ENCODE measurements around the gene NELFA.
"Not testable (repeated sequence)": the region's sequence is repeated elsewhere in the genome, so short reads cannot be mapped to it uniquely, and the experiment has no call there.

NELFA gene

GRCh38 chr4:2040391-2041238 is 31.8 kb upstream of the NELFA start:
- no peak for DNase-seq (ENCODE audit: low read depth in 2 of 2)

GRCh38 chr4:2036866-2037265 is 28.1 kb upstream of the NELFA start:
- DNase-seq (ENCODE audit: low read depth in 2 of 2) = no peak

- no peak for DNase-seq (ENCODE audit: low read depth in 2 of 2)
Measured at GRCh38 chr4:2036327-2036726, 27.6 kb upstream of the NELFA start.

DNA sequence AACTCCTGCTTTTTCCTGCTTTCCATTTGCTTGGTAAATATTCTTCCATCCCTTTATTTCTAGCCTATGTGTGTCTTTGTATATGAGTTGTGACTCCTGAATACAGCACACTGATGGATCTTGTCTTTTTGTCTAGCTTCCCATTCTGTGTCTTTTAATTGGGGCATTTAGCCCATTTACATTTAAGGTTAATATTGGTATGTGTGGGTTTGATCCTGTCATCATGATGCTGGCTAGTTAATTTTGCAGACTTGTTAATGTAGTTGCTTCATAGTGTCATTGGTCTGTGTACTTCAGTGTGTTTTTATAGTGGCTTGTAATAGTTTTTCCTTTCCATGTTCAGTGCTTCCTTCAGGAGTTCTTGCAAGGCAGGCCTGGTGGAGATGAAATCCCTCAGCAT is 22.4 kb upstream of the NELFA start:
- DNase-seq (ENCODE audit: low read depth in 2 of 2) = not testable (repeated sequence)

DNA sequence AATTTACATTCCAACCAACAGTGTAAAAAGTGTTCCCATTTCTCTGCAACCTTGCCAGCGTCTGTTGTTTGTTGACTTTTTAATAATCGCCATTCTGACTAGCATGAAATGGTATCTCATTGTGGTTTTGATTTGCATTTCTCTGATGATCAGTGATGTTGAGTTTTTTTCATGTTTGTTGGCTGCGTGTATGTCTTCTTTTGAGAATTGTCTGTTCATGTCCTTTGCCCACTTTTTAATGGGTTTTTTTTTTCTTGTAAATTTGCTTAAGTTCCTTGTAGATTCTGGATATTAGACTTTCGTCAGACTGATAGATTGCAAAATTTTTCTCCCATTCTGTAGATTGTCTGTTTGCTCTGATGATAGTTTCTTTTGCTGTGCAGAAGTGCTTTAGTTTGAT is 18.3 kb upstream of the NELFA start:
- not testable (repeated sequence) for DNase-seq (ENCODE audit: low read depth in 2 of 2)

DNA sequence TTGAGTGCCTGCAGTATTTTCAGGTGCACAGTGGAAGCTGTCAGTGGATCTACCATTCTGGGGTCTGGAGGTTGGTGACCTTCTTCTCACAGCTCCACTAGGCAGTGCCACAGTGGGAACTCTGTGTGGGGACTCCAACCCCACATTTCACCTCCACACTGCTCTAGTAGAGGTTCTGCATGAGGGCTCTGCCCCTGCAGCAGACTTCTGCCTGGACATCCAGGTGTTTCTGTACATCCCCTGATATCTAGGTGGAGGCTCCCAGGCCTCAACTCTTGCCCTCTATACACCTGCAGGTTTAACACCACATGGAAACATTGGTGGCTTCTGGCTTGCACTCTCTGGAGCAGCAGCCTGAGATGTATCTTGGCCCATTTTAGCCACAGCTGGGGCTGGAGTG is 17.0 kb upstream of the NELFA start:
- DNase-seq (ENCODE audit: low read depth in 2 of 2) = no peak

DNA sequence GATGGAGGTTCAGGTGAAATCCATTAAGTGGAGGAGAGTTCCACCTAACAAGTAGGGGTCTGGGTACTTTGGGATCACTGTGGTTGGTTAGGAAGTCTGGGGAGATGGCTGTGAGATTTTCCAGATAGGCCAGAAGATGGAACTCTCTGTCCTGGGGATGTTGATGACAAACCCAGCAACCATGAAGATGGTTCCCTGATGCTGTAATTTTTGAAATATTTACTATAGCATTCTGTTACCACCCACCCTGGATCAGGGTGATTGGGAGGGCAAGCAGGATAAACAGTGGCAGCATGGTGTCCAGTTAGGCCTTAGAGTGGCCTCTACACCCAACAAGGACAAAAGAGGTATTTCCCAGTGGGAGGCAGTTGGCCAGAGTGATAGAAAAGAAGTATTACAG is 15.9 kb upstream of the NELFA start:
- DNase-seq (ENCODE audit: low read depth in 2 of 2) = no peak

GRCh38 chr4:2021358-2022018 is 12.7 kb upstream of the NELFA start:
- not testable (repeated sequence) for DNase-seq (ENCODE audit: low read depth in 2 of 2)

DNA sequence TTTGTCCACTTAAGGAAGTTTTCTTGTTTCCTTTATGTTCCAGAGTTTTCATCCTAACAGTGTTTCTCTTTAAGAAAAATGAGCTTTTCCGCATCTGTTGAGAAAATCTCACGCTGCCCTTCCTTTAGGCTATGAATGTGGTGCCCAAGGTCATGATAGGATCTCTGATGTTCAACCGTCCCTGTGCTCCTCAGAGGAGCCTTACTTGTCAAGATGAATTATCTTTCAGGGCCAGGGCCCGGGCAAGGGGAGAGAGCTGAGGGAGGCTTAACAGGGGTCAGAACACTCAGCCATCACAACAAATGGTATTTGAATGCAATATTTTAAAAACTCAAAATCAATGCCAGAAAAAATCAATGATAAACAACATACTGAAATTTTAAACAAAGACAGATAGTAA is 6.2 kb upstream of the NELFA start:
- no peak for DNase-seq (ENCODE audit: low read depth in 2 of 2)

GRCh38 chr4:2011583-2011982 is 2.8 kb upstream of the NELFA start:
- DNase-seq (ENCODE audit: low read depth in 2 of 2) = no peak

DNA sequence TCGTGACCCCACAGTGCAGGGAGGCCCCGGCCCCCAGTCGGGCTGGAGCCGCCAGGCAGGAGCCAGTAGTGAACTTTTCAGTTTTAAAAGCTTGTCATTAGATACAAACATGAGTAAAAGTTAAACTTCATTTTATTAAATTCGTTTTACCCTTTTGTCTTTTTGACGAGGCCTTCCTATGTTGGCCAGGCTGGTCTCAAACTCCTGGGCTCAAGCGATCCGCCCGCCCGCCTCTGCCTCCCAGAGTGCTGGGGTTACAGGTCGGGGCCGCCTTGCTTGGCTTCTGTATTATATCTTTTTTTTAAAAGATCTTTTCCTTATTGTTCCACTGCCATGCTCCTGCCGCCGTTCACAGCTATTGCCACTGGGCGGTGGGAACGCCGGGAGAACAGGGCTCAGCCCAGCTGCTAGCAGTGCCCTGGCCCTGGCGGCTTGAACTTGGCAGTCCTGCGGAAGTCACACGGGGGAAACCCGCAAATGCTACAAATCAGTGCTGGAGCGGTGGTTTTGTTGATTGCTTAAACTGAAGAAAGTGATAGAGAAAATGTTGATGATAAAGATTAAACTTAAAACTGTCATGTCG is 968 bp upstream of the NELFA start:
- DNase-seq (ENCODE audit: low read depth in 2 of 2) = peak; percentile 24 to 27

GRCh38 chr4:2008671-2008920 is 178 bp downstream of the NELFA start:
- DNase-seq (ENCODE audit: low read depth in 2 of 2) = no peak

DNA sequence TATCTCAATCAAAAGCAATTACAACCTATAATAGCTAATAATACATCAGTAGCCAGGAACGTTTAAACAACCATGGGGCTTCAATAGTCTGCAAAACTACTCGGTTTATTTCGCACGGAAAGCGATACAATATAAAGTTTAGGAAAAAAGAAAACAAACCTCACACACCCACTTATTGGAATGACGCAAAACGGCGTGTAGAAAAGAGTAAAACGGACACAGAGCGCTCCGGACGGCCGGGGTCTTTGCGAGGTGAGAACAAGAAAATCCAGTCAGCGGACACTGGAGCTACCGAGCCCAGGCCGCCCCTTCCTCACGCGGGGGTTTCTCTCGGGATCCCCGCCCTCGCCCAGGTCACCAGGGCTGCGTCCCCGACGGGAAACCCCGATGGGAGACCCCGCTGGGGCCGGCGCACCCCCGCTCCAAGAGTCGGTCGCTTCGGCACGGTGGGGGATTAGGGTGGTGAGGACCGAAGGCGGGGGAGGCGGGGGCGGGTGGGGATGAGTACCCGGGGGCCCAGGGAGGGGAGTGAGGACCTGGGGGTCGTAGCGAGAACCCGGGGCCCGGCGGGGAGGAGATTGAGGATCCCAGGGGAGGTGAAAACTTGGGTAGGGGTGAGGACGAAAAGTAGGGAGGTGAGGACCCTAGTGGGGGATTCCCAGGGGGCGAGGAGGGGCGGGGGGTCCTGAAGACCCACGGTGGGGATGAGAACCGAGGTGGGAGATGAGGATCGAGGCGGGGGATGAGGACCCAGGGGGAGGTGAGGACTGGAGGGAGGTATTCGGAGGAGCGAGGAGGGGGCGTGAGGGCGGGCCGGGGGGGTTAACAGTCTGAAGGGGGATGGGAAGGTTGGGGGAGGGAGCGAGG is 737 bp downstream of the NELFA start:
- DNase-seq (ENCODE audit: low read depth in 2 of 2) = no peak

GRCh38 chr4:2006956-2007653 is 1.7 kb downstream of the NELFA start:
- no peak for DNase-seq (ENCODE audit: low read depth in 2 of 2)

DNA sequence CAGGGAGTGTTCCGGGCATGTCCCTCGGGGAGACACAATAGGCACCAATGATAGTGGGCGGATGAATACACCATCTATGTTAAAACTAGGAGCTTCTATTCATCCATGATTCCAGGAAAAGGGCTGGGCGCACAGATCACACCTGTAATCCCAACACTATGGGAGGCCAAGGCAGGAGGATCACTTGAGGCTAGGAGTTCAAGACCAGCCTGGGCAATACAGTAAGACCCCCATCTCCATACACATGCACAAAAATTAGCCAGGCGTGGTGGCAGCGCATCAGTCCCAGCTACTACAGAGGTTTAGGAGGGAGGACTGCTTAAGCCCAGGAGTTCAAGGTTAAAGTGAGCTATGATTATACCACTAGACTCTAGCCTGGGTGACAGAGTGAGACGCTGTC is 2.4 kb downstream of the NELFA start:
- no peak for DNase-seq (ENCODE audit: low read depth in 2 of 2)

DNA sequence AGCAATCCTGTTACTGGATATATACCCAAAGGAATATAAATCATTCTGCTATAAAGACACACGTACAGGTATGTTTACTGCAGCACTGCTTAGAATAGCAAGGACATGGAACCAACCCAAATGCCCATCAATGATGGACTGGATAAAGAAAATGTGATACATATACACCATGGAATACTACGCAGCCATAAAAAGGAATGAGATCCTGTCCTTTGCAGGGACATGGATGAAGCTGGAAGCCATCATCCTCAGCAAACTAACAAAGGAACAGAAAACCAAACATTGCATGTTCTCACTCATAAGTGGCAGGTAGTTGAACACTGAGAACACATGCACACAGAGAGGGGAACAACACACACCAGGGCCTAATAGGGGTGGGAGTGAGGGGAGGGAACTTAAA is 5.4 kb downstream of the NELFA start:
- not testable (repeated sequence) for DNase-seq (ENCODE audit: low read depth in 2 of 2)

DNA sequence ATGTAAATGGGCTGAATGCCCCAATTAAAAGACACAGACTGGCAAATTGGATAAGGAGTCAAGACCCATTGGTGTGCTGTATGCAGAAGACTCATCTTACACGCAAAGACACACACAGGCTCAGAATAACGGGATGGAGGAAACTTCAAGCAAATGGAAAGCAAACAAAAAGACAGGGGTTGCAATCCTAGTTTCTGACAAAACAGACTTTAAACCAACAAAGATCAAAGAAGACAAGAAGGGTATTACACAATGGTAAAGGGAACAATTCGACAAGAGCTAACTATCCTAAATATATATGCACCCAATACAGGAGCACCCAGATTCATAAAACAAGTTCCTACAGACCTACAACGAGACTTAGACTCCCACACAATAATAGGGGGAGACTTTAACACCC is 9.5 kb downstream of the NELFA start:
- not testable (repeated sequence) for DNase-seq (ENCODE audit: low read depth in 2 of 2)

DNA sequence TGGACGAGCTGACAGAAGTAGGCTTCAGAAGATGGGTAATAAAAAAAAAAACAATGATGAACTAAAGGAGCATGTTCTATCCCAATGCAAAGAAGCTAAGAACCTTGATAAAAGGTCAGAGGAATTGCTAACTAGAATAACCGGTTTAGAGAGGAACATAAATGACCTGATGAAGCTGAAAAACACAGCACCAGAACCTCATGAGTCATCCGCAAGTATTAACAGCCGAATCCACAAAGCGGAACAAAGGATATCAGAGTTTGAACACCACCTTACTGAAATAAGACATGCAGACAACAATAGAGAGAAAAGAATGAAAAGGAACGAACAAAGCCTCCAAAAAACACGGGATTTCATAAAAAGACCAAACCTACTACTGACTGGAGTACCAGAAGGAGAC is 10.5 kb downstream of the NELFA start:
- DNase-seq (ENCODE audit: low read depth in 2 of 2) = no peak

GRCh38 chr4:1997712-1998111 is 11.1 kb downstream of the NELFA start:
- DNase-seq (ENCODE audit: low read depth in 2 of 2) = no peak

GRCh38 chr4:1996866-1997611 is 11.7 kb downstream of the NELFA start:
- DNase-seq (ENCODE audit: low read depth in 2 of 2) = no peak

- no peak for DNase-seq (ENCODE audit: low read depth in 2 of 2)
Measured at GRCh38 chr4:1994938-1995337, 13.8 kb downstream of the NELFA start.
